Measurements from ENCODE around the gene SORBS2.

Gene SORBS2

GRCh38 chr4:185590982-185591381 is 221.0 kb downstream of the SORBS2 start:
- no peak for DNase-seq (ENCODE audit: low read depth)
- TF ChIP-seq CTCF (conservative IDR thresholded peaks at IDR 0.05; ENCODE audit: low read depth, low read length): no peak
- H3K4me3 ChIP-seq (ENCODE audit: low read length): no peak overlapping the region

- H3K4me3 ChIP-seq (ENCODE audit: low read length): no peak overlapping the region
- no peak for TF ChIP-seq CTCF (conservative IDR thresholded peaks at IDR 0.05; ENCODE audit: low read depth, low read length)
- no peak for DNase-seq (ENCODE audit: low read depth)
Observed at GRCh38 chr4:185589067-185589836, 222.7 kb downstream of the SORBS2 start.

GRCh38 chr4:185587427-185588161 is 224.4 kb downstream of the SORBS2 start:
- H3K4me3 ChIP-seq (ENCODE audit: low read length): no peak overlapping the region
- TF ChIP-seq CTCF (conservative IDR thresholded peaks at IDR 0.05; ENCODE audit: low read depth, low read length): no peak
- no peak for DNase-seq (ENCODE audit: low read depth)

GRCh38 chr4:185587030-185587426 is 225.0 kb downstream of the SORBS2 start:
- TF ChIP-seq CTCF (conservative IDR thresholded peaks at IDR 0.05; ENCODE audit: low read depth, low read length): no peak
- no peak overlapping the region for H3K4me3 ChIP-seq (ENCODE audit: low read length)
- no peak for DNase-seq (ENCODE audit: low read depth)

- DNase-seq (ENCODE audit: low read depth): no peak
- no peak for TF ChIP-seq CTCF (conservative IDR thresholded peaks at IDR 0.05; ENCODE audit: low read depth, low read length)
- H3K4me3 ChIP-seq (ENCODE audit: low read length): no peak overlapping the region
Observed at GRCh38 chr4:185585211-185585610, 226.8 kb downstream of the SORBS2 start.

GRCh38 chr4:185583813-185584212 is 228.2 kb downstream of the SORBS2 start:
- no peak overlapping the region for H3K4me3 ChIP-seq (ENCODE audit: low read length)
- DNase-seq (ENCODE audit: low read depth): no peak
- no peak for TF ChIP-seq CTCF (conservative IDR thresholded peaks at IDR 0.05; ENCODE audit: low read depth, low read length)

Data from retinal pigment epithelial cell (primary cell).